Type B pancreatic cell (in vitro differentiated cells): Measurements from ENCODE around the gene DNAJC28. TPM values are rescaled to one million over a fixed set of nuclear protein-coding genes. Genes with fewer than 3 reads are reported as not detected.

Experiments used
- DNase-seq: peaks from one replicate; pipeline ENCODE4 v3.0.0; 2021; ENCODE audit warnings: mixed read lengths; ENCODE audit not compliant: unreplicated experiment; ENCODE audit errors: extremely low spot score
- H3K27ac Mint-ChIP-seq: 2 replicates; pipeline ENCODE4 v1.8.0; 2021; ENCODE audit warnings: mild to moderate bottlenecking, mixed read lengths
- H3K27me3 Mint-ChIP-seq: 2 replicates; pipeline ENCODE4 v1.8.0; 2021; ENCODE audit warnings: mixed read lengths
- H3K36me3 Mint-ChIP-seq: 2 replicates; pipeline ENCODE4 v1.8.0; 2021; ENCODE audit warnings: mixed read lengths
- H3K4me1 Mint-ChIP-seq: one replicate; pipeline ENCODE4 v1.8.0; 2021; ENCODE audit warnings: mixed read lengths; ENCODE audit not compliant: unreplicated experiment
- H3K4me3 Mint-ChIP-seq: 2 replicates; pipeline ENCODE4 v1.8.0; 2021; ENCODE audit warnings: mild to moderate bottlenecking, mixed read lengths
- H3K9me3 Mint-ChIP-seq: 2 replicates; pipeline ENCODE4 v1.8.0; 2021; ENCODE audit warnings: mixed read lengths
- CTCF ChIP-seq: fragments of 200-600 bp; sonication (generic); conservative IDR thresholded peaks from 2 replicates; pipeline ENCODE4 v1.5.0; 2021; ENCODE audit warnings: antibody characterized with exemption, mild to moderate bottlenecking
- total RNA-seq: library from RNA; stranded (reverse); gene quantifications from 2 replicates; pipeline ENCODE4 v1.2.1, GENCODE V29; 2021; ENCODE audit warnings: low replicate concordance

Gene DNAJC28
- total RNA-seq, 1 donor from 2014 or later = 3.0 TPM

- H3K4me3 Mint-ChIP-seq = peak overlapping the region; percentile 96
- H3K27me3 Mint-ChIP-seq = no peaks in the 10 kb centered on the region
- H3K27ac Mint-ChIP-seq = peak overlapping the region; percentile 97
- peaks cover 6% of the 10 kb centered on the region for H3K4me1 Mint-ChIP-seq
- H3K9me3 Mint-ChIP-seq = no peaks in the 10 kb centered on the region
- DNase-seq = no peak
- H3K36me3 Mint-ChIP-seq = peaks cover 4% of the 10 kb centered on the region
- TF ChIP-seq CTCF = no peak
Observed at GRCh38 chr21:33480481-33481103, 10.9 kb downstream of the DNAJC28 start.

- Mint-ChIP-seq H3K4me1 (peaks cover 6% of the 10 kb centered on the region), H3K4me3 (peak within 1 kb of the TSS; percentile 96), H3K9me3 (no peaks in the 10 kb centered on the region), H3K36me3 (peaks cover 4% of the 10 kb centered on the region), H3K27ac (peak within 1 kb of the TSS; percentile 97), H3K27me3 (no peaks in the 10 kb centered on the region)
- peak; percentile 63 for TF ChIP-seq CTCF
- peak; percentile 95 for DNase-seq
Observed at GRCh38 chr21:33479679-33480480, 11.6 kb downstream of the DNAJC28 start, which contains the start of gene TMEM50B. TSS of gene TMEM50B (minus strand) at chr21:33479974. CDS start at chr21:33468885, 11,089 bp downstream.

GRCh38 chr21:33478935-33479678 is 12.4 kb downstream of the DNAJC28 start:
- Mint-ChIP-seq H3K4me3 (peak overlapping the region; percentile 94), H3K27ac (peak overlapping the region; percentile 89), H3K9me3 (no peaks in the 10 kb centered on the region), H3K27me3 (no peaks in the 10 kb centered on the region), H3K4me1 (peaks cover 6% of the 10 kb centered on the region), H3K36me3 (peaks cover 4% of the 10 kb centered on the region)
- TF ChIP-seq CTCF = peak; percentile 38
- peak; percentile 69 for DNase-seq

DNA sequence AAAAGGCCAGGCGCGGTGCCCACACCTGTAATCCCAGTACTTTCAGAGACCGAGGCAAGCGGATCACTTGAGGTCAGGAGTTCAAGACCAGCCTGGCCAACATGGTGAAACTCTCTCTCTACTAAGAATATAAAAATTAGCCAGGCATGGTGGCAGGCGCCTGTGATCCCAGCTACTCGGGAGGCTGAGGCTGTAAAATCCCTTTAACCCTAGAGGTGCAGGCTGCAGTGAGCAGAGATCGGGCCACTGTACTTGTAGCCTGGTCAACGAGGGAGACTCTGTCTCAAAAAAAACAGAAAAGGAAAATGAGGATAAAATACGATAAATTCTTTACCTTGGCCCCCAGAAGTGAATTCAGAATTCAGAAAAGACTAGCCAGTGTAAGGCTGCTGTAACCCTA is 13.3 kb downstream of the DNAJC28 start:
- H3K4me1 Mint-ChIP-seq = peaks cover 6% of the 10 kb centered on the region
- TF ChIP-seq CTCF = no peak
- DNase-seq = no peak
- no peaks in the 10 kb centered on the region for H3K27me3 Mint-ChIP-seq
- H3K36me3 Mint-ChIP-seq = peaks cover 10% of the 10 kb centered on the region
- peak overlapping the region; percentile 94 for H3K4me3 Mint-ChIP-seq
- peak overlapping the region; percentile 89 for H3K27ac Mint-ChIP-seq
- H3K9me3 Mint-ChIP-seq = peaks cover 4% of the 10 kb centered on the region

DNA sequence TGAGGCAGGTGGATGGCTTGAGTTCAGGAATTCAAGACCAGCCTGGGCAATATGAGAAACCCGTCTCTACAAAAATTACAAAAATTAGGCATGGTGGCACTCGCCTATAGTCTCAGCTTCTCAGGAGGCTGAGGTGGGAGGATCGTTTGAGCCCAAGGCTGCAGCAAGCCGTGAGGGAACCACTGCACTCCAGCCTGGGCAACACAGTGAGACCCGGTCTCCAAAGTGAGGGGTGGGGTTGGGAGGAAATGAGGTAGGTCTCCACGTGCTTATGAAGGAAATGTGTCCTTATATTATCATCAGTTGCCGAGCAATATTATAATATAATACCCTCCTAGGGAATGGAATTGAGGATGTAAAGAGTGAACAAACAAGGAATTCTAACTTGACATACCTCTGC is 14.4 kb downstream of the DNAJC28 start:
- no peak for TF ChIP-seq CTCF
- Mint-ChIP-seq H3K4me1 (peaks cover 6% of the 10 kb centered on the region), H3K36me3 (peaks cover 14% of the 10 kb centered on the region), H3K27me3 (no peaks in the 10 kb centered on the region), H3K9me3 (peaks cover 4% of the 10 kb centered on the region), H3K27ac (no peak overlapping the region), H3K4me3 (peak overlapping the region; percentile 59)
- DNase-seq = no peak
